SKM-1 treated with dmso at 0.1 percent for 144 hours (cell line): Measurements from ENCODE around the gene PPFIA4.
A peak's percentile ranks its signal among the peaks of the same experiment; 100 is the strongest.

Experiments
- DNase-seq: peaks from one replicate; lab custom pipeline; 2025; ENCODE audit not compliant: unreplicated experiment; lab: John Stamatoyannopoulos, UW

The PPFIA4 gene

DNA sequence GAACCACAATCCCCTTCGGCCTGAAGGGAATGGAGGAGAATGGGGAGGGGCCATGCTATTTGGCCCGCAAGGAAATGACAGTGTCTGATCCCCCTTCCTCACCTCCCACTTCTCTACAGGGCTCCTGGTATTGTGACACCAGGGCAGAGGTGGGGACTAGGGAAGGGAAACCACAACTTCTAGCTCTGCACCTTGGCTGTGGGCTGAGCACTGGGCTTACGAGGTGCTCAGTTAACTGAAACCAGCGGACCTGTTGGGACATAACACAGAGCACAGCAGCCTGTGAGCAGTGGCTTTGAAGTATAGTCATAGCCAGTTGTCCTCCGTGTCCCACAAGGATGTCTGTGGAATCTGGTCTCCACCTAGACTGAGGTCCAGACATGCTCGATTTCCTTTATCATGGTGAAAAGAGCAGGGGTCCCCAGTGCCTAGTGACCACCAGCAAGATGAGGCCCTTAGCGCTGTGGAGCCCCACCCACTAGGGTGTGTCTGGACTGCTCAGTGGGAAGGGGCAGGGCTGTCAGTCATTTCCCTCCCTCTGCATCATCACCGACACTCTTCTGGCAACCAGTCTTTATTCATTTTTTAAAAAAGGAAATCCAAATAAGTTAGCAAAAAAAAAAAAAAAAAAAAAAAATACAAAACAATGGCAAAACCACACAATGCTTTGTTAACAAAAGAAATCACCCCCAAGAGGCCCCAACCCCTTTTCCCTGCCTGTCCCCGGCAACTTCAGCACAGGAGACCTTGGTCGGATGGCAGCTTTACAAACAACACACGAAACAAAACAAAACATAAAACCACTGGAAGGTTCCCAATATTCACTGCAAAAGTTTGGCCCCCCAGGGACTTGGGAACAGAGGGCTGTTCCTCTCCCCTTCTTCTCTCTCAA lies 56.5 kb downstream of the PPFIA4 start:
- DNase-seq: peak; percentile 54

DNA sequence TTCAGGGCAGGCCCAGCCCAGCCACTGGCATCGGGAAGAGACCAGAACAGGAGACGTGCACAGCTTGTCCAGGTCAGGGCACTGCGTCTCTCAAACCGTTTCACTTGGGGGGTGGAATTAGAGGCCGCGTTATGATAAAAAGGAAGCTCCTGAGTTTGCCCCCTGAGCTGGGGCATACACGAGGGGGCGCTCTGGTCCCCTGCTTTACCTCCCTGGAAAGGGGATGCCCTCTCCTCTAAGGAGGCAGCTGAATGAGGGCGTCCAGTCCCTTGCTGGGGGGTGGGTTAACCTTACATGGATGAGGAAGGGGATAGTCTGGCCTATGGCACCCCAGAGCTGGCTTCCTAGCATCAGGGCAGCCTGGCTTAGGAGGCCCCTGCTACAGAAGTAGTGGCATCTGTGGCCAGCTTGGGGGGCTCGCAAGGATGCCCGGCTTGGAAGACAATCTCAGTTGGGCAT lies 57.2 kb downstream of the PPFIA4 start:
- no peak for DNase-seq

DNA sequence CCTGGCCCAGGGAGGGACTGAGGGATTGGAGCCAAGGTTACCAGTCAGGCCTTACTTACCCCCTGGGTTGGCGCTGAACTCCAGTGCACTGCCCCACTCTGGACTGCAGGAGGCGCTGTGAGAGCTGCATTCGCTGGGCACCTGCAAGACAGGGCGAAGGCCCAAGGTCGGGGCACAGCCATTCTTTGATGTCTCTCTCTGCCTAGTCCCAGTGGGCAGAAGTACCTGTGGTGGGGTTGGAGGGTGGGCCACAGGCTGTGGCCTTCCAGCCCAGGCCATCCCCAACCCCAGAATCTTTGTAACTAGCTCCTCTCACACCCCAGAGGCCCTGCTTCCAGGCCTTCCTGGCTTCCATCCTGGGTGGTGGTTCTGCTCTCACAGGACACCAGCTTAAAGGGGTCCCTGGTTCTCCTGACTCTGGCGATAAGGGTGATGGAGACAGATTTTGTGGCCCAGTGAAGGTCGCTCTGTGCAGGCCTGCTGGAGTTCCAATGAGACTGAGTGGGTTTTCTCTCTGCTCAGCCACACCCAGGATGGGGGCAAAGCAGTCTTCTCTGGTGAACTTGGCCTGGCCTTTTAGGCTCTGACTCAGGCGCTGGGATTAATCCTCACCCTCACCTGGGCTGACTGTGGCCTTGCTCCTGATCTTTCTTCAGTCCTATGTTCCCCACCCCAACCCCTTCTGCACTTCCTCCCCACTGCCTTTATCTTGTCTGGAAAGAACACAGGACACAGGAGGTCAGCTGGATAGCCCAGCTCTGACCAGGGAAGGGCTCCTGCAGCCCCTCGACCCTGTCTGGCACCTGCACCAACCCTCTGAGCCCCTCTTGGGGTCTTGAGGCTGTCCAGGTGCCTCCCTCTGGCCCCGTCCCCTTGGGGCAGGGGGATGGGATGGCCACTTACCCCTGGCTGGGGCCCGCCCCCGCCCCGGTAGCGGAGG lies 58.6 kb downstream of the PPFIA4 start:
- DNase-seq: peak; percentile 19

DNA sequence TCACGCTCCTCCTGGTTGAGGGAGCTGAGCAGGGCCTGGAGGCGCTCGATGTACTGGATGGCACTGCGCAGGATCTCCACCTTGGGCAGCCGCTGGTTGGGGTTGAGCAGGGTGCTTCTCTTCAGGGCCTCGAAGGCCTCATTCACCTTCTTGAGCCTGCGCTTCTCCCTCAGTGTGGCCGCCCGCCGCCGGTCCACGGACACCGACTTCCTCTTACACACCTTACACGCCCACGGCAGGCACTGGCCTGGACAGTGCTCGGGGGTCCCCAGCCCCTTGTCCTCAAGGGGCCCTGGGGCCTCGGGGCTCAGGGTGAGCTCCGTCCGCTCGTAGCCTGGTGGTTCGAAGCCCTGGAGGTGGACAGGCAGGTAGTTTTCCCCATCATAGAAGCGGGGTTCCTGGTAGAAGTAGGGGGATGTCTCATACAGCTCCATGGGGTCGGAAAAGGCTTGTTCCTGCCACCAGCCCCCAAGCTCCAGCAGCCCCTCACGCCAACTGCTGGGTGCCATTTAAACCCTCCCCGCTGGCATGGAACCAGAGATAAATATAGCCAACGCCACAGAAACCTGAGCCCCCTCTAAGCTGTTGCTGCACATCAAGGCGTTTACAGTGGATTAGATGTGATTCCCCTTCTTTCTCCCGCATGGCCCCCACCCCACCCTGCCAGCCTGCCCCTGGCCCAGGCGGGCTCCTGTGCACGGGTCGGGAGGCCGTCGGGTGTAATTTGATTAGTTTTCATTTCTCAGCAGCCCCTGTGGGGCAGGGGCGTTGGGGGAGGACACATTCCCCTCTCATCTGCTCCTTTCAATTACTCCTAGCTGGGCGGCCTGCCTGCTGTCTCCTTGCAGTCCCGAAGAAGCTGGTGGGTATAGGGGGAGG lies 59.5 kb downstream of the PPFIA4 start, which contains the start of gene MYOG:
TSS of gene MYOG (minus strand) at position 485 of the 879 bp plus-strand sequence. CDS start at position 434, 51 bp downstream.
- no peak for DNase-seq

DNA sequence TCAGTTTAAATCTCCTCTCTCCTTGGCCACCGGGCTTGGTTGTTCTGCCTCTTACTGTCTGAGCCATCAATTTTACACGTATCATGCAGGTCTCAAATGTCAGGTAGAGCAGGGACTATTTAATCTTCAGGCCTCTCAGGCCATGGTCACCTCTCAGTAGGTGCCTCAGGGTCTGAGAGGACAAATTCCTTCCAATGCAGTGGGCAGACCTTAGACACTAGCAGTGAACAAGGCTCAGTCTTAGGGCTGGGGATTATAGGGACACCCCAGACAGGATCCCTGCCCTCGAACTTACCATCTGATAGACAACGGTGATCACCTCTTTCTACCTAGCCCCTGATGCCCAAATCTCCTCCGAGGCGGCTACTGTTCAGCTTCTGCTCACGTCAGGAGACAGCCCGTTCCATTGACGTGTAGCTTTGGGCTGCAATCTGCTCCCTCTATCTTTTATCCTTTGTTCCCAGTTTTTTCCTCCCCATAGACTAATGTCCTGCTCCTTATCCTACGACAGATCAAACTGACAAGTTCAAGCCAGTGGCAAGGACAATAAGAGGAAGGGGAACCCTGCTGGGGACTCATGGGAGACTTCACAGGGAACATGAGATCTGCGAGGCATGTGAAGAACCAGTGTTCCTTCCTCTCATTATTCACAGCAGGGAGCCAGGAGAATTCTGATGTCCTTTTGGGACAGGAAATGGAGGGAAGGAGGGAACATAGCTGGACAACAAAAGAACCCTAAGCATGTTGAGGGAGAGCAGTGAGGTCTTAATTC lies 60.9 kb downstream of the PPFIA4 start:
- no peak for DNase-seq

DNA sequence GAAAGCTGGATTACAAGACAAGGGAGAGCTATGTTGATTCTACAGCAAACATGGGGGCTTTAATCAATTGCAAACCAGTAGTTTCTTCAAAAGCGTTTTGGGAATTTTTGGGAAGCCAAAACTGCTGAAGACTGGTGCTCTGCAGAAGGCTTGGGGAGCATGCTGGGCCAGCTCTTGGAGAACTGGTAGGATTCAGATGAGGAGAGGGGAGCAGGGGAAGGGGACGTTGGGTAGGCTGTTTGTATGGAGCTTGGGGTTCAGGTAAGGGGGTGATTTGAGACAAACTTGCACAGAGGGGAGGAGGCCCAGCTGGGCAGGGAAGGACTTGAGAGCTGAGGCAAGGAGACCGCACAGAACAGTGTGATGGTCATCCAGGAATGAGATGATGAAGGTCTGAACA lies 62.1 kb downstream of the PPFIA4 start:
- DNase-seq: no peak

DNA sequence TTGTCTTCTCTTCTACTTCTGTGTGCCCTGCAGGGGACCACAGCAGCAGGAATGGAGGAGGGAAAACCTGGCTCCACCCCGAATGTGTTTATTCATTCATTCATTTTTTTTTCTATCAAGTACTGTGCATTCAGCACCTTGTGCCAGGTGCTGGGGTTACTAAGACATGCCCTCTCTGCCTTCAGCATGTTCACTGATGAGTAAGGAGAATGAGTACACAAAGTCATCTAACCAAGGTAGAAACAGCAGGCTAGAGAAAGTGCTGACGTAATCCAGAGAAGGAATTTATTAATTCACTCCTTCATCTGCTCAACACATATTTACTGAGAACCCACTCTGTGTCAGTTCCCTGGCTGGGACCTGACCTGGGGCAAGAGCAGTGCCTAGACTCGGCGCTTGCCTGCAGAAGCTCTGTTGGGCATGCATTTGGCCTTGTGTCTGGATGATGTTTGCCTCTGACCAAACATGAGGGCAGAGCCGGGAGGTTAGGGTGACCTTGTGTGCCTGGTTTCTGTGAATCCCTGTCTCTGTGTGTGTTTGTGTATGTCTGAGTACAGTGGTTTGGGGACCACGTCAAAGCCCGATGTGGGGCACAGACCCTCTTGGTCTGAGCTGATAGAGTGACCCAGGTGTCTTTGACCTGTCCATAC lies 62.8 kb downstream of the PPFIA4 start:
- no peak for DNase-seq

DNA sequence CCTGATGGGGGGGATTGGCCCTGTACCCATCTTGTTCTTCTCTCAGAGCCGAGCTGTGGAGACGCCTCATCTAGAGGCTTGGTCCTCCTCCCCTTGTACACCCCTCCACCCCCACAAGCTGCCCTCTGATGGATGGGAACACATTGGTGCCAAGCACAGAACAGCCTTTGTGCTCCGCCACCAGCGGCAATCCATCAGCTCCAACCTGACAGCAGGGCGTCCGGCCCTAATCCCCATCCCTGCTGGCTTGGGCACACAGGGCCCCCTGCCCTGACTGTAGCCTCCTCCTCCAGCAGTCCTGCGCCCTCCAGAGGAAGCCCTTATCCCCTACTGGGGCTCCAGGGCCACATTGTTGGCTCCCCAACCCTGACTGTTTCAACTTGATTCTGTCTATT lies 63.4 kb downstream of the PPFIA4 start:
- DNase-seq: no peak

DNA sequence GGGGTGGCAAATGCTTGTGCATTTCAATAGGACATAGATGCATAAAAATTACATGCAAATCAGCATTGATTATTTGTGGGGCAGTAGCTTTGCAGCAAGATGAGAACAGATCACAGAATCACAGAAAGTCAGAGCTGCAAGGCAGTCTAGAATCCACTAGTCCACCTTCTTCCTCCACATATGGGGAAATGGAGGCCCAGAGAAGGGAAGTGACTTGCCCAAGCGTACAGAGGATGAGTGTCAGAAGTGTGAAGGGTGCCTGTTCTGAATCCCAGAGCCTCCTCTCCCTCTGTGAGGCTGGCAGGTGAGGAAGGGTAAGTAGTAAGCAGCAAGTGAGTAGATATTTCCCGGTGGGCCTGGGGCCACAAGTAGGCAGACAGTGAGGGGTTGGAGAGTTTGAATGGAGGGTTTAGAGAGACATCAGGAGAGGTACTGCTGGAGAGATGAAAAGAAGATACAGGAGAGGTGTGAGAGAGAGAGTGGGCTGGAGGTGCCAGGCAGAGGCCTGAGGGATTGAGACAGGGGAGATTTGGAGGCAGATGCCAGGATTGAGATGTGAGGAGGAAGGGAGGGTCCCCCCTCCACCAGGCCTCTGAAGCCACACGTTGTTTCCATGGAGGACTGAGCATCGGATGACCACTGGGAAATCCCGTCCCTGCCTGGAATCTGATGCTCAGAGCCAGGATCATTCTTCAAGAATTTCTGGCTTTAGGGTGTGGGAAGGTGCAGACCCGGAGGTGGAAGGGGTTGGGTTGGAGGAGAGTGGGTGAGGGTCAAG lies 64.3 kb downstream of the PPFIA4 start:
- peak; percentile 10 for DNase-seq

DNA sequence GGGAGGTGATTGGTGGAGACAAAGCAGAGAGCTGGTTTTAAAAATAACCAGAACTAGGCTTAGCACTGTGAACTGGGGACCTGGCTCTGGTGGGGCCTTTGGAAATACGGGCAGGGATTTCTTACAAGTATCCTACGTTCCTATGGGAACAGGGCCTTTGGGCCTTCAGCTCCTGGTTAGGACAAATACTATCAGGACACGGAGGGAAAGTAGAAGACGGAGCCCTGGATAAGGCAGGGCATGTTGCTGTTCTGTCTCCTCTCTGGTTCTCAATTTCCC lies 64.8 kb downstream of the PPFIA4 start:
- DNase-seq: no peak

DNA sequence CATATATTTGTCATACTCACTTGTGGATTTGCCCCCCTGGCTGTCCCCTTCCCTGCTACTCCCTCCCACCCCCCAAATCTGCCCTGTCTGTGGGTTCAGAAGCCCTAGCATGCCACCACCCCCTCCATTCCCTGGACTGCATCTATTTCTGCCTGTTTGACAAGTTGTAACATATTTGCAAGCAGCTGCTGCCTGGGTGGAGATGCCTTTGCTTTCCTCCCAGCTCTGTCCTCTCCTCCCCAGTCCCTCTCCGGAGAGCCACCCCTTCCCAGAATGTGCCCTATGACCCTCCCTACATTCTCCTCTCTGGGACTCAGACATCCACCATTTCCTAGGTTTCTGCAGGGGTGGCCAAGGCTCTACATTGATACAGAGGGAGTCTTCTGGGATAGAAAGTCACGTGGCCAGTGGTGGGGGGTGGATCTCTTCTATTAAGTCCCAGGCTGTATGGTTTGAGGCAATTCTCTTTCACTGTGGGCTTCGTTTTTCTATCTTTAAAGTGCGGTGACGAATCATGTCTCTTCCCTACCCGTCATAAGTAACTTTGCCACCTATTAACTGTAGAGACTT lies 65.6 kb downstream of the PPFIA4 start:
- no peak for DNase-seq

DNA sequence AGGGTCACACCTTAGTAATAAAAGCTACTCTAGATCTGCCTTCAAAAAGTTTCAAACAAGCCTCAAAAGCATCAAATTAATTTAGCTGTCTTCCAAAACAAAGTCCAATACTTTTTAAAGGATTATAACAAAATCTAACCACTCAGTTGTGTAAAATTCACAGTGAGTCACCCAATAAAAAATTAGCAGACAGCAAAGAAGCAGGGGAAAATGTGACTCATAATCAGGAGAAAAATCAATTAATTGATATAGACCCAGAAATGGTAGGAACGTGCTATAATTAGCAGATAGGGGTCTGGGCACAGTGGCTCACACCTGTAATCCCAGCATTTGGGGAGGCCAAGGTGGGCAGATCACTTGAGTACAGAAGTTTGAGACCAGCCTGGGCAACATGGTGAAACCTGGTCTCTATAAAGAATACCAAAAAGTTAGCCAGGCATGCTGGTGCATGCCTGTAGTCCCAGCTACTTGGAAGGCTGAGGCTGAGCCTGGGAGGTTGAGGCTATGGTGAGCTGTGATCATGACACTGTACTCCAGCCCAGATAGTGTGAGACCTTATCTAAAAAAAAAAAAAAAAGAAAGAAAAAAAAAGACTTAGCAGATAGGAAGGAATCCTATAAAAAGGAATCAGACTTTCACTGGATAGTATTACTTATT lies 67.6 kb downstream of the PPFIA4 start:
- no peak for DNase-seq

DNA sequence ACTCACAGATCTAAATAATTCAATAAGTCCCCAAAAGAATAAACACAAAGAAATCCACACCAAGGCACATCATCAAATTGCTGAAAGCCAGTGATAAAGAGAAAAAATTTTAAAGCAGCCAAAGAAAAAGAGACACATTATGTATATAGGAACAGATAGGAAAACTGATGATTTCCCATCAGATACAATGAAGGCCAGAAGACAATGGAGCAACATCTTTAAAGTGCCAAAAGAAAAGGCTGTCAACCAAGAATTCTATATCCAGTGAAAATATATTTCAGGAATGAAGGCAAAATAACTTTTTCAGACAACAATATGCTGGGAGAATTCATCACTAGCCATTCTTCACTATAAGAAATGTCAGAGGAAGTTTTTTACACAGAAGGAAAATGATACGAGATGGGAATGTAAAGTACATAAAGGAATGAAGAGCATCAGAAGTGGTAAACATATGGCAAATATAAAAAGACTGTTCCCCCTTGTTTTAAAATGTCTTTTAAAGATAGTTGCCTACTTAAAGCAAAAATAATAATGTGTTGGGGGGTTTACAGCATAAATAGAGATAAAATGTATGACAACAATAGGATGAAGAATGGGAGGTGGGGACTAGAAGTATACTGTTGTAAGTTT lies 68.9 kb downstream of the PPFIA4 start:
- DNase-seq: no peak

DNA sequence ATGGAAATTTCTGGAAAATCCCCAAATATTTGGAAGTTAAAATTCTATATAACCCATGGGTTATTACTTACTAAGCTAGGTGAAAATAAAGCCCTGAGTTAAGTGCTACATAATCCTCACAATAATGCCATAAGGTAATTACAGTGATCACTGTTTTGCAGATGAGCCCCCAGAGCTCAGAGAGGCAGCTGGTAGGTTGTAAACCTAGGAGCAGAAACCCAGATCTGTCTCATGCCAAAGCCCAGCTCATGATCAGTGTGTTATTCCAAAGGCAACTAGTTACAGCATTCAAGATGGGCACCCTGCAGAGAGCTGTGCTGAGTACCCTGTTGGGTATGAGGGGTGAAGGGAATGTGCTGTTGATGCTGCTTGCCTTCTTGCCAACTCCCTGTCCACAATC lies 70.3 kb downstream of the PPFIA4 start:
- no peak for DNase-seq

DNA sequence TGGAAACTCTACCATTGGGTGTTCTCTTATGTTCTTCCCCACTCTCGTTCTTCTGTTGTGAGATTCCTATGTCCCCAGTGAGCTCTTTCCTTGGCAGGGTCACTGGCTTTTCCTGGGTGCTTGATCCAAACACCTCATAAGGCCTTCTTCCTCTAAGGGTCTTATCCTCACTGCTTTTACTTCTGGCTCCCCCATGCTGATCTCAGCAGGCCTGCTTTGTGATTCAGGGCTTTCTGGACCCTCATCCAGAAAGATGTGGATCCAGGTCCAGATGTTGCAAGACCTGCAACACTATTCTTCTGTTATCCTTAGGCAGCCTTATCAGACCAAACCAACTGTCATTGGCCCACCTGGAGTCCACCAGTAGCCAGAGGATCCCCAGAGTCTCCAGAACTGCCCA lies 70.7 kb downstream of the PPFIA4 start:
- DNase-seq: no peak

DNA sequence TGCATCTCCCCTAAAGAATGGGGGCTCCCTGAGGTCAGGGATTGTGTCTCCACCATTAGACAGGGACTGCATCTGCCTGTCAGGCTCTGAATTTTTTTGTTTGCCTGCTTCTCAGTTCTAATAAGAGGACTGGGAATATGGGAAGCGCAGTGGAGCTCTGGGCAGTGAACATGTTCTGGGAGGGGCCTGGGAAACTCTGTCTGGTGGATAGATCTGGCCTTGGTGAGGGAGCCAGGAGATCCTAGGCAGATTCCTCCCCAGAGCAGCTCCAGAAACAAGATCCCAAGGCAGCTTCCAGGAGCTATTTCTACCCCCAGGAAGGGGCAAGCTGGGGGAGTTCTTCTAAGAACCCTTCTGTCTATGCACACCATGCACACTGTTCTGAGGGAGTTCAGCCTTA lies 72.2 kb downstream of the PPFIA4 start:
- no peak for DNase-seq

DNA sequence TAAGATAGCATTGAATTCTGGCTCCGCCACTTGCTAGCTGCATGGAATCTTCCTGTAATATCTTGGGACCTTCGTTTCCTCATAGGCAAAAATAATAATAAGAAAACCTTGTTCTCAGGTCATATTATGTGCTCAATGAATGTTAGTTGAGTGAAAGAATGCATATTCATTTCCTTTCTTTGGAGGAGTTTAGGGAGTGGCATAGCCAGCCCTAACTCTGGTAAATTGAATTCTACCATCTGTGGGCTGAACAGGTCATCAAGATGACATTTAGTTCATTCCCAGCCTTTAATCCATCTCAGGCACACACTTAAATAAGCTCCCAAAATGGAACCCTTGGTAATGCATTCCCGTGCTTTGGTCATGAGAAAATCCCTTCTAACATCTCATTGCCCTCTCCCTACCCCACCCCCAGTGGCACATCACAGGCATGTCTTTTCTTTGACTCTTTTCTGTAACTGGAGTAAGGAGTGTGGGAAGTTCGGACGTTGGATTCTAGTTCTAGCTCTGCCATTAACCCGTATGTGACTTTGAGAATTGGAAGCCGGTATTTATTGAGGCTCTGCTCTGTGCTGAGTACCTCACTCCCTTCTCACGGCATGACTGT lies 72.7 kb downstream of the PPFIA4 start:
- no peak for DNase-seq
